A673 (cell line): ENCODE data around the gene BSN. TPM values are rescaled to one million over a fixed set of nuclear protein-coding genes. Genes with fewer than 3 reads are reported as not detected.

Experiments
- BruUV-seq: library from RNA; stranded (reverse); fragments of 400-500 nt; replicated peaks from 2 replicates; lab custom pipeline; 2021; lab: Mats Ljungman, UMichigan
- CTCF ChIA-PET: fragments of 300-600 bp; sonication (Branson Sonifier 250); formaldehyde crosslinking; loops from one replicate; lab custom pipeline; 2022; ENCODE audit warnings: antibody characterized with exemption; lab: Charles Lee
- POLR2A ChIA-PET: fragments of 300-600 bp; sonication (Branson Sonifier 250); formaldehyde crosslinking; loops from one replicate; lab custom pipeline; 2022; ENCODE audit warnings: antibody characterized with exemption; ENCODE audit not compliant: low non-redundant PET; lab: Charles Lee
- DNase-seq: peaks from one replicate; pipeline ENCODE4 v3.0.0-alpha.2; 2015; ENCODE audit warnings: low spot score
- H3K27ac ChIP-seq: fragments of 200-600 bp; sonication (generic); 2 replicates; pipeline ENCODE4 v1.5.1; 2016; ENCODE audit warnings: mixed run types, low read depth, mild to moderate bottlenecking, mixed read lengths, antibody characterized with exemption, low read length; ENCODE audit not compliant: poor library complexity, severe bottlenecking
- H3K27me3 ChIP-seq: fragments of 200-600 bp; sonication (generic); replicated peaks from 2 replicates; pipeline ENCODE4 v1.6.1; 2017; ENCODE audit warnings: mixed run types, low read depth, mild to moderate bottlenecking, mixed read lengths, antibody characterized with exemption, low read length; ENCODE audit not compliant: insufficient read depth, poor library complexity
- H3K36me3 ChIP-seq: fragments of 200-600 bp; sonication (generic); 2 replicates; pipeline ENCODE4 v1.6.1; 2016; ENCODE audit warnings: mixed run types, mild to moderate bottlenecking, mixed read lengths, antibody characterized with exemption, low read length; ENCODE audit not compliant: insufficient read depth, poor library complexity, severe bottlenecking
- H3K4me1 ChIP-seq: fragments of 200-600 bp; sonication (generic); 2 replicates; pipeline ENCODE4 v1.6.1; 2017; ENCODE audit warnings: mixed run types, mild to moderate bottlenecking, mixed read lengths, antibody characterized with exemption, low read length; ENCODE audit not compliant: insufficient read depth, poor library complexity, severe bottlenecking
- H3K4me3 ChIP-seq: fragments of 200-600 bp; sonication (generic); 2 replicates; pipeline ENCODE4 v1.5.1; 2016; ENCODE audit warnings: low read depth, mixed run types, mild to moderate bottlenecking, mixed read lengths, low read length; ENCODE audit not compliant: poor library complexity, severe bottlenecking
- H3K9me3 ChIP-seq: fragments of 200-600 bp; sonication (generic); 2 replicates; pipeline ENCODE4 v1.6.1; 2016; ENCODE audit warnings: mixed run types, low read depth, mild to moderate bottlenecking, mixed read lengths, antibody characterized with exemption, low read length; ENCODE audit not compliant: poor library complexity, severe bottlenecking
- CTCF ChIP-seq: fragments of 300-800, 200-600 bp; sonication (generic); conservative IDR thresholded peaks from 2 replicates; pipeline ENCODE4 v1.5.1; 2017; ENCODE audit warnings: low read depth, mild to moderate bottlenecking, antibody characterized with exemption, low read length, moderate library complexity, mixed read lengths
- EZH2 ChIP-seq: fragments of 200-600 bp; sonication (generic); IDR thresholded peaks from 2 replicates; pipeline ENCODE4 v1.6.1; 2017; ENCODE audit warnings: borderline replicate concordance, low read depth, mild to moderate bottlenecking, mixed read lengths, antibody characterized with exemption, low read length; ENCODE audit not compliant: poor library complexity, severe bottlenecking
- intact Hi-C: fragments of 100-400 bp; cut with micrococcal nuclease; formaldehyde crosslinking; loops from one replicate; pipeline ENCODE4 v1.10.0; 2022; ENCODE audit not compliant: unreplicated experiment
- total RNA-seq: library from RNA; stranded (reverse); gene quantifications from 2 replicates; pipeline ENCODE4 v1.2.3, GENCODE V29; 2021

BSN gene
- total RNA-seq, 1 experiment from 2014 or later, result 1.4 TPM

GRCh38 chr3:49629451-49629850 lies 75.2 kb downstream of the BSN start:
- no peak for TF ChIP-seq EZH2
- no peak for TF ChIP-seq CTCF
- Histone ChIP-seq H3K4me1 (no peaks in the 10 kb centered on the region), H3K27ac (no peak overlapping the region), H3K27me3 (no peaks in the 10 kb centered on the region), H3K36me3 (no peaks in the 10 kb centered on the region), H3K9me3 (no peaks in the 10 kb centered on the region), H3K4me3 (no peak overlapping the region)
- intact Hi-C loops, result no loop called here
- DNase-seq, result no peak
- ChIA-PET CTCF (no interaction called here), POLR2A (no interaction called here)
- no TSS peak for BruUV-seq

GRCh38 chr3:49629866-49630265 lies 75.6 kb downstream of the BSN start:
- POLR2A ChIA-PET, result no interaction called here
- Histone ChIP-seq H3K27me3 (no peaks in the 10 kb centered on the region), H3K27ac (no peak overlapping the region), H3K36me3 (no peaks in the 10 kb centered on the region), H3K9me3 (no peaks in the 10 kb centered on the region), H3K4me1 (no peaks in the 10 kb centered on the region), H3K4me3 (no peak overlapping the region)
- no peak for DNase-seq
- intact Hi-C loops, result no loop called here
- TF ChIP-seq CTCF (no peak), EZH2 (no peak)
- BruUV-seq, result no TSS peak
- CTCF ChIA-PET, result no interaction called here

- CTCF ChIA-PET, result no interaction called here
Observed at GRCh38 chr3:49630784-49631183, 76.5 kb downstream of the BSN start.

More at GRCh38 chr3:49630784-49631183, 76.5 kb downstream of the BSN start:
- POLR2A ChIA-PET, result no interaction called here
- TF ChIP-seq EZH2 (no peak), CTCF (no peak)
- BruUV-seq, result no TSS peak
- no peak overlapping the region for H3K27ac ChIP-seq
- H3K36me3 ChIP-seq, result no peaks in the 10 kb centered on the region
- H3K27me3 ChIP-seq, result no peaks in the 10 kb centered on the region
- DNase-seq, result no peak
- no peak overlapping the region for H3K4me3 ChIP-seq
- no peaks in the 10 kb centered on the region for H3K9me3 ChIP-seq
- intact Hi-C loops, result no loop called here
- H3K4me1 ChIP-seq, result no peaks in the 10 kb centered on the region
